Prostate gland (tissue), 2 donors: ENCODE measurements around the gene IL17RB. TPM values are rescaled to one million over a fixed set of nuclear protein-coding genes. Genes with fewer than 3 reads are reported as not detected.

Experiments used
- DNase-seq: peaks from one replicate; pipeline ENCODE4 v3.0.0-alpha.2; 2019; ENCODE audit warnings: low spot score
- H3K27ac ChIP-seq, 2 donors: fragments of 200-600 bp; sonication (generic); 2 replicates each; pipeline ENCODE4 v1.5.1; 2017 to 2019
- H3K27me3 ChIP-seq: fragments of 200-600 bp; sonication (generic); replicated peaks from 2 replicates; pipeline ENCODE4 v1.5.1; 2019; ENCODE audit not compliant: insufficient read depth
- H3K36me3 ChIP-seq, 2 donors: fragments of 200-600 bp; sonication (generic); 1 replicate in 1 of 2; 2 replicates in 1 of 2; pipeline versions ENCODE4 v1.5.1 to v1.8.1; 2017 to 2019
- H3K4me1 ChIP-seq: fragments of 200-600 bp; sonication (generic); replicated peaks from 2 replicates; pipeline ENCODE4 v1.5.1; 2019
- H3K4me3 ChIP-seq, 2 donors: fragments of 200-600 bp; sonication (generic); 2 replicates each; pipeline ENCODE4 v1.5.1; 2017 to 2019
- H3K9me3 ChIP-seq: fragments of 200-600 bp; sonication (generic); 2 replicates; pipeline ENCODE4 v1.5.1; 2017
- POLR2A ChIP-seq: fragments of 450-650 bp; IDR thresholded peaks from one replicate; pipeline ENCODE4 v1.6.1; 2016; ENCODE audit warnings: antibody characterized with exemption, mild to moderate bottlenecking
- POLR2AphosphoS5 ChIP-seq: sonication (generic); formaldehyde crosslinking; IDR thresholded peaks from one replicate; pipeline ENCODE4 v1.6.1; 2017; ENCODE audit warnings: antibody characterized with exemption
- WGBS: methylation state at CpG from one replicate; pipeline ENCODE4 v1.1.5; 2018; 5-methylcytosine and 5-hydroxymethylcytosine counted together
- intact Hi-C: fragments of 100-400 bp; cut with DNase I; formaldehyde crosslinking; loops from one replicate; pipeline ENCODE4 v1.14.2; 2022
- total RNA-seq, 2 donors: library from RNA; depleted of rRNA; stranded (reverse); fragments of >200 nt; gene quantifications; one replicate each; pipeline ENCODE4 v1.1.0, GENCODE V29; 2016
- TF ChIP-seq, protein P1 (sequence below), 4 experiments: fragments of 200-600 bp in 2 of 4; fragments of 450-650 bp in 2 of 4; sonication (generic) in 2 of 4; IDR thresholded peaks; 1 replicate in 3 of 4; 2 replicates in 1 of 4; pipeline ENCODE4 v1.5.1; 2016 to 2019; ENCODE audit warnings: antibody characterized with exemption in 4 of 4, mild to moderate bottlenecking in 2 of 4, moderate library complexity in 2 of 4

Gene IL17RB
- total RNA-seq, 2 donors from 2014 or later = 6.0 to 14.3 TPM

DNA sequence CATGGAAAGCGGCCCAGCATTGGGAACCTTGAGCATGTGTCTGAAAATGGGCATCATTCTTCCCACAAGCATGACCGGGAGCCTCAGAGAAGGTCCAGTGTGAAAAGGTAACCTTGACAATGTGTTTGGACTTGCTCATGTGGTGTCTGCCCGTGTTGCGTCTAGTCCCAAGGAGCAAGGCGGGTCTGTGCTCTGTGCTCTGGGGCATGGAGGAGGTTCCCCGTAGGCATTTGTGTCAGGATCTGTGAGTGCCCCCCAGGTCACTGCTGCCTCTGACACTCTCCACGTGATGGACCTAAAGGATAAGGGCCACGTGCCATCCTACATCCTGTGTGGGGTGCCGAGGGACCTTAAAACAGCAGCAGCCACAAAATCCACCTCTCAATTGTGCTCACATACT lies 45.0 kb upstream of the IL17RB start:
- no peak for DNase-seq

DNA sequence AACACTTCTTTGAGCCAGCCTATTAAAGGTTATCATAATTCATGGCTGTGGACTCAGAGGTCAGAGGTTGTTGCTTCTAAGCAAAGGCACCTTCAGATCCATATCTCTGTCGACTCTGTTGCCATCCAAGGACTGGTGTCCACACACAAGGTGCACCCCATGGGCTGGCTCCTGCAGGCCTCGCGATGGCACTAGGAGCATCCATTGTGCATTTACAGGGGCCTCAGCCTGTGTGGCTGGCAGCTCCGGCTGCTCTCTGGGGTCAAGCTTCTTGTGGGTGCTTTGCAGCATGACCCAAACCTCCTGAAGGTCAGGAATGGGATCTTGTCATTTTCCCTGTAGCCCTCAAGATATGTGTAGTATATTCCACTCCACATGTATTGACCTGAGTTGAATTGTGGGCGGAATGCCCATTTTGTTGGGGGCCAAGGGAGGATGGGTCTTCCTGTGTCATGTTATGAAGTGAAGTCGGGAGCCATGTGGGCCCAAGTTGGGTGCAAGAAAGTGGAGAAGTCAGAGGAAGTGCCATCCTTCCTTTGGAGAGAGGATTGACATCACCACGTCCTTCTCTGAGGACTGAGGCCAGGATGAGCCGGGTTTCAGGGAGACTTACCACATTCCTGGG lies 44.0 kb upstream of the IL17RB start:
- TF ChIP-seq POLR2AphosphoS5 (no peak), POLR2A (no peak)
- TF ChIP-seq, protein P1, sequence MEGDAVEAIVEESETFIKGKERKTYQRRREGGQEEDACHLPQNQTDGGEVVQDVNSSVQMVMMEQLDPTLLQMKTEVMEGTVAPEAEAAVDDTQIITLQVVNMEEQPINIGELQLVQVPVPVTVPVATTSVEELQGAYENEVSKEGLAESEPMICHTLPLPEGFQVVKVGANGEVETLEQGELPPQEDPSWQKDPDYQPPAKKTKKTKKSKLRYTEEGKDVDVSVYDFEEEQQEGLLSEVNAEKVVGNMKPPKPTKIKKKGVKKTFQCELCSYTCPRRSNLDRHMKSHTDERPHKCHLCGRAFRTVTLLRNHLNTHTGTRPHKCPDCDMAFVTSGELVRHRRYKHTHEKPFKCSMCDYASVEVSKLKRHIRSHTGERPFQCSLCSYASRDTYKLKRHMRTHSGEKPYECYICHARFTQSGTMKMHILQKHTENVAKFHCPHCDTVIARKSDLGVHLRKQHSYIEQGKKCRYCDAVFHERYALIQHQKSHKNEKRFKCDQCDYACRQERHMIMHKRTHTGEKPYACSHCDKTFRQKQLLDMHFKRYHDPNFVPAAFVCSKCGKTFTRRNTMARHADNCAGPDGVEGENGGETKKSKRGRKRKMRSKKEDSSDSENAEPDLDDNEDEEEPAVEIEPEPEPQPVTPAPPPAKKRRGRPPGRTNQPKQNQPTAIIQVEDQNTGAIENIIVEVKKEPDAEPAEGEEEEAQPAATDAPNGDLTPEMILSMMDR (IDR thresholded peaks at IDR 0.05) = no peak
- intact Hi-C loops = no loop called here
- Histone ChIP-seq H3K27me3 (no peaks in the 10 kb centered on the region), H3K4me1 (no peaks in the 10 kb centered on the region), H3K4me3 (no peak overlapping the region), H3K27ac (no peak overlapping the region), H3K36me3 (no peaks in the 10 kb centered on the region), H3K9me3 (no peaks in the 10 kb centered on the region)
- no peak for DNase-seq
- WGBS = 93% methylated on average over 8 of the region's 8 CpGs

More for the DNA sequence above, 45.0 kb upstream of the IL17RB start:
- TF ChIP-seq POLR2AphosphoS5 (no peak), POLR2A (no peak)
- TF ChIP-seq, protein P1 (IDR thresholded peaks at IDR 0.05) = no peak
- H3K9me3 ChIP-seq = no peaks in the 10 kb centered on the region
- H3K4me1 ChIP-seq = no peaks in the 10 kb centered on the region
- 91% methylated on average over 9 of the region's 9 CpGs for WGBS
- intact Hi-C loops = no loop called here
- no peaks in the 10 kb centered on the region for H3K27me3 ChIP-seq
- no peak overlapping the region for H3K4me3 ChIP-seq
- H3K36me3 ChIP-seq = no peaks in the 10 kb centered on the region
- no peak overlapping the region for H3K27ac ChIP-seq

DNA sequence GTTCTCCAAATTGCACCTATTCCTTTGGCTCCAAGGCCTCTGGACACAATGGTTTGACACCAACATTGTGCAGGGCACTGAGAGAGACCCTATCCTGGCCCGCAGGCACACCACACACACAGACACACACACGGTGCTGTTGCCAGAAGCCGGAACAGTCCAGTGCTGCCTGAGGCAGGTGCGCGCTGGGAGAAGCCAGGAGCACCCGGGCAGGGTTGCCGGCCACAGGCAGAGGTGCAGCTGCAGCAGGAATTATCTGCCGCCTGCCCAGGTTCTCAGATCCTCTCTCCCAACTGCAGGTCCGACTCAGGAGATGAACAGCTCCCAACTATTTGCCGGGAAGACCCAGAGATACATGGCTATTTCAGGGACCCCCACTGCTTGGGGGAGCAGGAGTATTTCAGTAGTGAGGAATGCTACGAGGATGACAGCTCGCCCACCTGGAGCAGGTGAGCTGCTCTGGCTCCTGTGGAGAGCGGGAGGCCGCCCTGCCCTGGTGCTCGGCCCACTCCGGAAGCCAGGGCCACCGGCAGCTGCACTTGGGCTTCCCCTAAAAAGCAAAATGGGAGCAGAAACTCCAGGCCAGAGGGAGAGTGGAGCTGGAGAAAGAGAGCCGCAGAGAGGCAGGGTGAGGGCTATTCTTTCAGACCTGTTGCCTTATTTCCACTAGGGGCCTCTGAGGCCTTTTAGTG lies 43.1 kb upstream of the IL17RB start:
- Histone ChIP-seq H3K27me3 (no peaks in the 10 kb centered on the region), H3K4me1 (no peaks in the 10 kb centered on the region), H3K4me3 (no peak overlapping the region), H3K27ac (no peak overlapping the region), H3K36me3 (no peaks in the 10 kb centered on the region), H3K9me3 (no peaks in the 10 kb centered on the region)
- no peak for DNase-seq
- intact Hi-C loops = no loop called here
- TF ChIP-seq POLR2AphosphoS5 = no peak
- TF ChIP-seq, protein P1 (IDR thresholded peaks at IDR 0.05) = no peak
- no peak for TF ChIP-seq POLR2A
- 90% methylated on average over 15 of the region's 18 CpGs for WGBS

DNA sequence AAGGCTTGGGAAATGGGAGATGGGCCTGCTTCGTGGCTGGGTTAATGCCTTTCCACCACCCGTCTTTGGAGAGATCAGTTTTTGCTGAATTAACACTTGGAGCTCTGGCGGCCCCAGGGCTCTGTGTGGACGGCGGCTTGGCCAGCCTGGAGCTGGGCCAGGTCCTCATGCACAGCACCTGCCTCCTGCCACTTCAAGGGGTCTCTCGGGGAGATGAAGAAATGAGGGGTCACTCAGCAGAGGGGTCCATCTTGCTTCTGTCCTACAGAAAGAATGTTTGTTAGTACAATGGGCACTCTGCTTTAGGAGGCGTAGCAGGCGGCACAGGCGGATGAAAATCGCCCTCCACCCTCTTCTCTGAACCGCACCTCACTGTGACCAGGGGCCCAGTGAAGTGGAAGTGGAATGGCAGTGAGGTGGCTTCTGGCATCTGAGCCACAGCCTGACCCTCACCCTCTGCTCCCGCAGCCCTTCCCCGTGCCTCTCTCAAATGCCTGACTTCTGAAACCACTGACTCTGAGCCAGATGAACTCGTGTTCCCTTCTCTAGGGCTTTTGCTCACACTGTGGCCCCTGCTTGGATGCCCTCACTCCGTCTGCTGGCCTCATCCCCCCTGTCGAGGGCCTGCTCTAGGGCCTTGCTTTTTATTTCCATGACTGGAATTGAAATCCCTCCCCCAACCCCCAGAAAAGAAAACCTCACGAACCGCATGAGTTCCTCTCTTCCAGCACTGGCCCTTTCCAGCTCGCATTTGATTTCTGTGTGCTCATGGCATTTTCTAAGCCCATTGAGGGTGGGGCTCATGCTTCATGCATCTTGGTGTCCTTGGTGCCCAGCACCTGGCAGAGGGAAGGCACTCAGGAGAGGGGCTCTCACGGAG lies 42.3 kb upstream of the IL17RB start:
- no peak for DNase-seq
- H3K27ac ChIP-seq = no peak overlapping the region

More for the DNA sequence above, 42.3 kb upstream of the IL17RB start:
- no peaks in the 10 kb centered on the region for H3K27me3 ChIP-seq
- H3K36me3 ChIP-seq = no peaks in the 10 kb centered on the region
- TF ChIP-seq, protein P1 (IDR thresholded peaks at IDR 0.05) = no peak
- no peaks in the 10 kb centered on the region for H3K4me1 ChIP-seq
- intact Hi-C loops = no loop called here
- H3K4me3 ChIP-seq = no peak overlapping the region
- H3K9me3 ChIP-seq = no peaks in the 10 kb centered on the region
- 80% methylated on average over 20 of the region's 20 CpGs for WGBS
